KMS-11 (cell line): ENCODE measurements around the gene FOXP1.
A peak's percentile ranks its signal among the peaks of the same experiment; 100 is the strongest.

Experiments used
- H2AFZ ChIP-seq: fragments of 200-600 bp; sonication (generic); 2 replicates; pipeline ENCODE4 v1.6.1; 2016; ENCODE audit warnings: antibody characterized with exemption, mixed run types, low read depth
- H3K27ac ChIP-seq: fragments of 200-600 bp; sonication (generic); 2 replicates; pipeline ENCODE4 v1.6.1; 2016; ENCODE audit warnings: mild to moderate bottlenecking, mixed run types
- H3K27me3 ChIP-seq: fragments of 200-600 bp; sonication (generic); 2 replicates; pipeline ENCODE4 v1.6.1; 2017; ENCODE audit warnings: mild to moderate bottlenecking, low read depth, mixed run types, moderate library complexity; ENCODE audit not compliant: insufficient read depth
- H3K36me3 ChIP-seq: fragments of 200-600 bp; sonication (generic); 2 replicates; pipeline ENCODE4 v1.6.1; 2017; ENCODE audit warnings: mild to moderate bottlenecking, mixed run types; ENCODE audit not compliant: insufficient read depth
- H3K4me1 ChIP-seq: fragments of 200-600 bp; sonication (generic); 2 replicates; pipeline ENCODE4 v1.6.1; 2016; ENCODE audit warnings: mild to moderate bottlenecking, low read depth, mixed run types; ENCODE audit not compliant: poor library complexity, severe bottlenecking
- H3K4me2 ChIP-seq: fragments of 200-600 bp; sonication (generic); 2 replicates; pipeline ENCODE4 v1.7.0; 2016; ENCODE audit warnings: mild to moderate bottlenecking, mixed run types
- H3K4me3 ChIP-seq: fragments of 200-600 bp; sonication (generic); IDR thresholded peaks from 2 replicates; pipeline ENCODE4 v1.6.1; 2017; ENCODE audit warnings: low read depth, low read length, mixed read lengths; ENCODE audit not compliant: insufficient read depth
- H3K79me2 ChIP-seq: fragments of 200-600 bp; sonication (generic); 2 replicates; pipeline ENCODE4 v1.6.1; 2016; ENCODE audit warnings: low read depth, mixed run types; ENCODE audit not compliant: insufficient read depth
- H3K9ac ChIP-seq: fragments of 200-600 bp; sonication (generic); 2 replicates; pipeline ENCODE4 v1.6.1; 2016; ENCODE audit warnings: mild to moderate bottlenecking, mixed run types
- H4K20me1 ChIP-seq: fragments of 200-600 bp; sonication (generic); 2 replicates; pipeline ENCODE4 v1.6.1; 2016; ENCODE audit warnings: mild to moderate bottlenecking, mixed run types; ENCODE audit not compliant: insufficient read depth
- TF ChIP-seq, protein P1 (sequence below): fragments of 200-600 bp; sonication (generic); conservative IDR thresholded peaks from 2 replicates; pipeline ENCODE4 v1.6.1; 2017; ENCODE audit warnings: low read depth, mild to moderate bottlenecking, antibody characterized with exemption, low read length, moderate library complexity, mixed read lengths

FOXP1 gene

GRCh38 chr3:71132995-71133730 lies 450.4 kb downstream of the FOXP1 start:
- Histone ChIP-seq H3K36me3 (no peaks in the 10 kb centered on the region), H2AFZ (no peak overlapping the region), H3K9ac (no peak overlapping the region), H4K20me1 (no peaks in the 10 kb centered on the region), H3K4me3 (no peak overlapping the region), H3K27ac (no peak overlapping the region), H3K4me1 (no peaks in the 10 kb centered on the region), H3K79me2 (no peaks in the 10 kb centered on the region), H3K4me2 (no peak overlapping the region), H3K27me3 (no peaks in the 10 kb centered on the region)
- TF ChIP-seq, protein P1, sequence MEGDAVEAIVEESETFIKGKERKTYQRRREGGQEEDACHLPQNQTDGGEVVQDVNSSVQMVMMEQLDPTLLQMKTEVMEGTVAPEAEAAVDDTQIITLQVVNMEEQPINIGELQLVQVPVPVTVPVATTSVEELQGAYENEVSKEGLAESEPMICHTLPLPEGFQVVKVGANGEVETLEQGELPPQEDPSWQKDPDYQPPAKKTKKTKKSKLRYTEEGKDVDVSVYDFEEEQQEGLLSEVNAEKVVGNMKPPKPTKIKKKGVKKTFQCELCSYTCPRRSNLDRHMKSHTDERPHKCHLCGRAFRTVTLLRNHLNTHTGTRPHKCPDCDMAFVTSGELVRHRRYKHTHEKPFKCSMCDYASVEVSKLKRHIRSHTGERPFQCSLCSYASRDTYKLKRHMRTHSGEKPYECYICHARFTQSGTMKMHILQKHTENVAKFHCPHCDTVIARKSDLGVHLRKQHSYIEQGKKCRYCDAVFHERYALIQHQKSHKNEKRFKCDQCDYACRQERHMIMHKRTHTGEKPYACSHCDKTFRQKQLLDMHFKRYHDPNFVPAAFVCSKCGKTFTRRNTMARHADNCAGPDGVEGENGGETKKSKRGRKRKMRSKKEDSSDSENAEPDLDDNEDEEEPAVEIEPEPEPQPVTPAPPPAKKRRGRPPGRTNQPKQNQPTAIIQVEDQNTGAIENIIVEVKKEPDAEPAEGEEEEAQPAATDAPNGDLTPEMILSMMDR: no peak

- Histone ChIP-seq H3K4me1 (peaks cover 14% of the 10 kb centered on the region), H3K36me3 (no peaks in the 10 kb centered on the region), H3K27ac (no peak overlapping the region), H3K27me3 (no peaks in the 10 kb centered on the region), H3K9ac (no peak overlapping the region), H4K20me1 (no peaks in the 10 kb centered on the region), H3K4me2 (0 out of 2 replicates have a peak overlapping the region, but pooled peaks have one; percentile 41), H3K4me3 (no peak overlapping the region), H3K79me2 (no peaks in the 10 kb centered on the region), H2AFZ (no peak overlapping the region)
- TF ChIP-seq, protein P1: no peak
Observed at GRCh38 chr3:71131375-71132314, 451.9 kb downstream of the FOXP1 start.

DNA sequence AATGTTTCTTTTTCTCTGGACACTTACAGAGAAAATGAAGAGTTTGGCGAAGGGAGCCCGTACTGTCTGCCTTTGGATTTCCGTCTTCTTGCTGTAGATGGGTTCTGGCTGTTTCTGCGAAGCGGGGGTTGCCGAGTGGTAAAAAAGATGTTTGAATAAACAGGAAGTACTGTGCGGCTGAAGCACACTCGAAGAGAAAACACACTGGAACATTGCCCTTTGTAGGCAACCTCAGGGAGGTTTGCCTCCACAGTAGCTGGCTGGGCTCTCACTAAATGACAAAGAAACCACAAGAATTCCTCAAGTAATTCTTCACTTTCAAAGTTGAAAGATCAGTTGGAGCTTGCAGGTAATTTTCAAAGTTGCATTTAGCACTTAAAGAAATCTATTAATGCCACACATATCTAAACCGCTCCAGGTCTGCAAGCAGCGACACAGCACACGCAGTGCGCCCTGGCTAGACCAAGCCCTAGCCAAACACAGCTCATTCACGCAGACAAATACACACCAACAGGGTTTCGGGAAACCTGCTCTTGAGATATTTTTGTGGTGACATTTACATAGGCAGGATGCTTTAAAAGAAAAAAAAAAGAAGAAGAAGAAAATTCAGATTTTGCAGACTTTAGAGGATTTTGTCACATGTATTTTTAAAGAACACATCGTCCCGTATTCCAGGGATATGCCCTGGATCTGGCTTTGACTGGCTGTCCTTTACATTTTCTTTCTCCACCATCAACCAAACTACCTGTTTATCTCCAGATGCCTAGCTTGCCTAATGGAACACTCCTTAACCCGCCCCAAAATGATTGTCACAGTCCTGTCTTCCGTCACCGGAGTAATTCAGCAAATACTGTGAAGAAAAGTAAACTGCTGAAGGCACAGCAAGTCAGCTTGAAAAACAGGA lies 452.8 kb downstream of the FOXP1 start:
- Histone ChIP-seq H3K36me3 (no peaks in the 10 kb centered on the region), H3K79me2 (no peaks in the 10 kb centered on the region), H3K4me2 (peak overlapping the region; percentile 41; the same call in 1 of the 2 replicates), H3K27me3 (no peaks in the 10 kb centered on the region), H4K20me1 (no peaks in the 10 kb centered on the region), H2AFZ (peak overlapping the region; percentile 29; the same call in 1 of the 2 replicates), H3K4me3 (no peak overlapping the region), H3K9ac (peak overlapping the region; percentile 14; the same call in 1 of the 2 replicates), H3K4me1 (peaks cover 14% of the 10 kb centered on the region), H3K27ac (peak overlapping the region; percentile 22; the same call in 1 of the 2 replicates)
- TF ChIP-seq, protein P1: no peak
